ENCODE data around the gene LRIG1.

Gene LRIG1

GRCh38 chr3:66487465-66487864, 13.4 kb downstream of the LRIG1 start:
- DNase-seq = no peak

GRCh38 chr3:66486646-66487045, 14.2 kb downstream of the LRIG1 start:
- no peak for DNase-seq

- no peak for DNase-seq
Measured at GRCh38 chr3:66486202-66486601, 14.6 kb downstream of the LRIG1 start.

GRCh38 chr3:66485291-66485968, 15.4 kb downstream of the LRIG1 start:
- DNase-seq = no peak

- no peak for DNase-seq
Measured at GRCh38 chr3:66484106-66484844, 16.5 kb downstream of the LRIG1 start.

- DNase-seq = no peak
Measured at GRCh38 chr3:66483409-66483906, 17.4 kb downstream of the LRIG1 start.

- DNase-seq = no peak
Measured at GRCh38 chr3:66483006-66483405, 17.8 kb downstream of the LRIG1 start.

- DNase-seq = no peak
Measured at GRCh38 chr3:66482018-66482404, 18.8 kb downstream of the LRIG1 start.

- DNase-seq = no peak
Measured at GRCh38 chr3:66481071-66482017, 19.5 kb downstream of the LRIG1 start.

- DNase-seq = no peak
Measured at GRCh38 chr3:66480666-66481065, 20.2 kb downstream of the LRIG1 start.

- no peak for DNase-seq
Measured at GRCh38 chr3:66479532-66479947, 21.3 kb downstream of the LRIG1 start.

- no peak for DNase-seq
Measured at GRCh38 chr3:66478960-66479359, 21.9 kb downstream of the LRIG1 start.

- no peak for DNase-seq
Measured at GRCh38 chr3:66477856-66478255, 23.0 kb downstream of the LRIG1 start.

- DNase-seq = no peak
Measured at GRCh38 chr3:66476852-66477381, 23.9 kb downstream of the LRIG1 start.

- no peak for DNase-seq
Measured at GRCh38 chr3:66475386-66476020, 25.3 kb downstream of the LRIG1 start.

- DNase-seq = no peak
Measured at GRCh38 chr3:66473692-66474091, 27.1 kb downstream of the LRIG1 start.

GRCh38 chr3:66473181-66473580, 27.6 kb downstream of the LRIG1 start:
- no peak for DNase-seq

GRCh38 chr3:66472313-66473134, 28.3 kb downstream of the LRIG1 start:
- no peak for DNase-seq

- no peak for DNase-seq
Measured at GRCh38 chr3:66470956-66471686, 29.7 kb downstream of the LRIG1 start.

GRCh38 chr3:66470285-66470684, 30.5 kb downstream of the LRIG1 start:
- no peak for DNase-seq

- DNase-seq = no peak
Measured at GRCh38 chr3:66469220-66469640, 31.6 kb downstream of the LRIG1 start.
